HG03175 (cell line): ENCODE measurements around the gene VGLL3.
A peak's percentile ranks its signal among the peaks of the same experiment; 100 is the strongest.
"Not testable (repeated sequence)": the region's sequence is repeated elsewhere in the genome, so short reads cannot be mapped to it uniquely, and the experiment has no call there.

Experiments
- ATAC-seq: cut with Tn5 transposase; IDR thresholded peaks from one replicate; pipeline ENCODE4 v1.9.1; 2021; ENCODE audit warnings: mild to moderate bottlenecking, moderate library complexity; ENCODE audit not compliant: unreplicated experiment

VGLL3 gene

GRCh38 chr3:86990012-86990733, 776 bp downstream of the VGLL3 start:
- ATAC-seq: no peak

GRCh38 chr3:86989611-86990010, 1.3 kb downstream of the VGLL3 start:
- no peak for ATAC-seq

GRCh38 chr3:86989006-86989405, 1.9 kb downstream of the VGLL3 start:
- ATAC-seq: no peak

- no peak for ATAC-seq
Measured at GRCh38 chr3:86988235-86988634, 2.7 kb downstream of the VGLL3 start.

- ATAC-seq: no peak
Measured at GRCh38 chr3:86987421-86987715, 3.6 kb downstream of the VGLL3 start.

GRCh38 chr3:86986671-86987420, 4.1 kb downstream of the VGLL3 start:
- no peak for ATAC-seq

GRCh38 chr3:86985181-86985826, 5.6 kb downstream of the VGLL3 start:
- ATAC-seq: no peak

- ATAC-seq: no peak
Measured at GRCh38 chr3:86984271-86984670, 6.7 kb downstream of the VGLL3 start.

GRCh38 chr3:86982883-86983282, 8.1 kb downstream of the VGLL3 start:
- ATAC-seq: no peak

- no peak for ATAC-seq
Measured at GRCh38 chr3:86978111-86978551, 12.8 kb downstream of the VGLL3 start.

- ATAC-seq: no peak
Measured at GRCh38 chr3:86976219-86976618, 14.7 kb downstream of the VGLL3 start.

- ATAC-seq: not testable (repeated sequence)
Measured at GRCh38 chr3:86974177-86974576, 16.8 kb downstream of the VGLL3 start.

GRCh38 chr3:86973440-86973839, 17.5 kb downstream of the VGLL3 start:
- ATAC-seq: no peak

GRCh38 chr3:86969500-86970189, 21.3 kb downstream of the VGLL3 start:
- ATAC-seq: peak; percentile 76

GRCh38 chr3:86968244-86968932, 22.6 kb downstream of the VGLL3 start:
- ATAC-seq: no peak

GRCh38 chr3:86967062-86967461, 23.9 kb downstream of the VGLL3 start:
- no peak for ATAC-seq

GRCh38 chr3:86965166-86965565, 25.8 kb downstream of the VGLL3 start:
- ATAC-seq: no peak

- no peak for ATAC-seq
Measured at GRCh38 chr3:86963611-86964010, 27.3 kb downstream of the VGLL3 start.

- ATAC-seq: no peak
Measured at GRCh38 chr3:86961297-86961696, 29.7 kb downstream of the VGLL3 start.

GRCh38 chr3:86960550-86960949, 30.4 kb downstream of the VGLL3 start:
- ATAC-seq: no peak

GRCh38 chr3:86958534-86958933, 32.4 kb downstream of the VGLL3 start:
- no peak for ATAC-seq
